HG03521 (cell line): ENCODE data around the gene MFAP4.

ENCODE experiments used
- ATAC-seq: cut with Tn5 transposase; IDR thresholded peaks from one replicate; pipeline ENCODE4 v1.9.1; 2021; ENCODE audit warnings: mild to moderate bottlenecking, moderate library complexity; ENCODE audit not compliant: unreplicated experiment

MFAP4 gene

GRCh38 chr17:19336938-19337711, 49.9 kb downstream of the MFAP4 start:
- ATAC-seq, result no peak

- no peak for ATAC-seq
Measured at GRCh38 chr17:19335951-19336631, 50.9 kb downstream of the MFAP4 start.

GRCh38 chr17:19334331-19334730, 52.7 kb downstream of the MFAP4 start:
- ATAC-seq, result no peak

GRCh38 chr17:19333736-19334290, 53.2 kb downstream of the MFAP4 start:
- no peak for ATAC-seq
